Heart left ventricle (tissue), 16 donors: ENCODE data around the gene PUM1. TPM values are rescaled to one million over a fixed set of nuclear protein-coding genes. Genes with fewer than 3 reads are reported as not detected.

Experiments
- ATAC-seq, 4 donors: fragments of 200-7000 bp; cut with Tn5 transposase; one replicate each; pipeline ENCODE4 v1.9.1; 2020 to 2022; ENCODE audit warnings: moderate library complexity in 4 of 4, mild to moderate bottlenecking in 3 of 4, moderate number of reproducible peaks in 1 of 4
- DNase-seq, 5 donors: peaks; one replicate each; pipeline ENCODE4 v3.0.0-alpha.2; 2020
- H3K27ac ChIP-seq, 12 donors: fragments of 200-600 bp; sonication (generic) in 4 of 12; one replicate each; pipeline versions ENCODE4 v1.5.0 to v1.8.0; 2016 to 2022; ENCODE audit warnings: mild to moderate bottlenecking in 2 of 12
- H3K27me3 ChIP-seq, 9 donors: fragments of 200-600 bp; sonication (generic) in 2 of 9; one replicate each; pipeline versions ENCODE4 v1.5.1 to v1.8.0; 2016 to 2022; ENCODE audit warnings: mild to moderate bottlenecking in 3 of 9
- H3K36me3 ChIP-seq, 9 donors: fragments of 200-600 bp; sonication (generic) in 2 of 9; one replicate each; pipeline versions ENCODE4 v1.5.0 to v1.8.0; 2018 to 2022; ENCODE audit warnings: mild to moderate bottlenecking in 2 of 9
- H3K4me1 ChIP-seq, 12 donors: fragments of 200-600 bp; sonication (generic) in 4 of 12; one replicate each; pipeline versions ENCODE4 v1.5.0 to v1.8.0; 2016 to 2022; ENCODE audit warnings: mild to moderate bottlenecking in 3 of 12
- H3K4me3 ChIP-seq, 12 donors: fragments of 200-600 bp; sonication (generic) in 4 of 12; one replicate each; pipeline versions ENCODE4 v1.5.0 to v1.8.0; 2017 to 2022; ENCODE audit warnings: mild to moderate bottlenecking in 9 of 12, moderate library complexity in 4 of 12
- H3K9me3 ChIP-seq, 12 donors: fragments of 200-600 bp; sonication (generic) in 4 of 12; one replicate each; pipeline versions ENCODE4 v1.5.0 to v1.8.0; 2016 to 2022; ENCODE audit warnings: mild to moderate bottlenecking in 1 of 12
- CTCF ChIP-seq, 12 donors: fragments of 200-600 bp; sonication (generic) in 4 of 12; IDR thresholded peaks; one replicate each; pipeline versions ENCODE4 v1.5.0 to v1.8.0; 2018 to 2022; ENCODE audit warnings: antibody characterized with exemption in 12 of 12, mild to moderate bottlenecking in 5 of 12
- POLR2A ChIP-seq, 2 donors: fragments of 450-650 bp; IDR thresholded peaks; one replicate each; pipeline ENCODE4 v1.6.1; 2017; ENCODE audit warnings: antibody characterized with exemption in 2 of 2, mild to moderate bottlenecking in 2 of 2, moderate library complexity in 2 of 2
- WGBS, 4 donors: extraction: QIAGEN DNeasy Blood & Tissue Kit in 2 of 4; methylation state at CpG; one replicate each; pipeline versions ENCODE4 v1.1.5 to v1.1.7; 2013 to 2018; 5-methylcytosine and 5-hydroxymethylcytosine counted together
- intact Hi-C, 10 donors: fragments of 100-400 bp; cut with DNase I; formaldehyde crosslinking; loops; one replicate each; pipeline versions ENCODE4 v1.11.1 to v1.14.2; 2022
- polyA plus RNA-seq, 2 donors: library from polyadenylated mRNA; stranded (reverse); fragments of 200-250 nt; gene quantifications; one replicate each; pipeline ENCODE4 v1.2.3, GENCODE V29; 2013
- total RNA-seq, 9 donors: library from RNA; depleted of rRNA in 2 of 9; stranded (reverse); fragments of >200 nt in 2 of 9; fragmentation: NEBNext Ultra II Directional in 3 of 9; extraction: Animal tissue kit (Norgen Biotek cat#: 25700) in 3 of 9; gene quantifications; one replicate each; pipeline versions ENCODE4 v1.1.0 to v1.2.4, GENCODE V29; 2016 to 2023
- donor health status: ischemic (EF 13 %, LVEDD 7.1; RV severe dilation, severe dysfunction).
- donor health status: healthy with polysubstance abuse.
- donor health status: DM: no; HTN: yes; CAD: no.
- donor health status: DM: no; HTN: no; CAD: no.
- donor health status: ischemic (EF 25% LVEDD 6.9; RV normal size, moderate dysfunction).
- donor health status: ischemic (EF 25% LVEDD 5.7; RV mildly dilated, moderate dysfunction).
- donor health status: healthy.
- donor health status: DM: yes; HTN: yes; CAD: no.
- donor health status: ischemic (EF 35%, LVEDD 5.7; RV mildly dilated, moderate dysfunction).
- donor health status: nonischemic (EF 11% LVEDD 7.7; RV severe dilation, severe dysfunction).
- donor health status: DM: yes; HTN: yes; CAD: no.
- donor health status: PGD.
- donor health status: ischemic (EF 29% LVEDD 5.4; RV normal size, mild dysfunction).
- donor health status: nonischemic (EF 23%, LVEDD 6.1; RV moderate dilation, normal function).

The PUM1 gene
- total and polyA plus RNA-seq, 11 donors, result 19.2 to 96.3 (median 70.7) TPM

- Histone ChIP-seq H3K27me3 (no peaks in the 10 kb centered on the region), H3K27ac (peak overlapping the region; percentile 15 to 88 (median 70)), H3K4me3 (no peak overlapping the region), H3K36me3 (no peaks in the 10 kb centered on the region), H3K4me1 (peaks cover 5 to 50% (median 34%) of the 10 kb centered on the region in 12 donors), H3K9me3 (no peaks in the 10 kb centered on the region)
- 54 to 69% (median 54%) methylated on average over 7 to 9 of the region's 9 CpGs for WGBS, 4 donors
- peak in 3 of 4 donors; percentile 7 to 18 (median 10) for ATAC-seq
- peak in 1 of 5 donors; percentile 34 for DNase-seq
- intact Hi-C loops, result loop anchor here in 5 of 10 donors (5.0 to 10.0 kb wide), 4 partner anchors 48 to 58 kb away; no protein-coding TSS in a partner anchor
- TF ChIP-seq CTCF (IDR thresholded peaks at IDR 0.05), result no peak
- TF ChIP-seq POLR2A (IDR thresholded peaks at IDR 0.05), result no peak
These were observed 162.8 kb downstream of the PUM1 start for GRCh38 chr1:30902593-30903290.

GRCh38 chr1:30901798-30902581 is 163.5 kb downstream of the PUM1 start:
- H3K27me3 ChIP-seq, result no peaks in the 10 kb centered on the region
- peak overlapping the region; percentile 15 to 88 (median 70) for H3K27ac ChIP-seq
- peak; percentile 52 to 72 (median 64) for DNase-seq
- ATAC-seq, result peak; percentile 33 to 89 (median 51)
- intact Hi-C loops, result loop anchor here in 5 of 10 donors (5.0 to 10.0 kb wide), 4 partner anchors 47 to 57 kb away; no protein-coding TSS in a partner anchor
- no peaks in the 10 kb centered on the region for H3K9me3 ChIP-seq
- TF ChIP-seq POLR2A (IDR thresholded peaks at IDR 0.05) (no peak), CTCF (IDR thresholded peaks at IDR 0.05) (no peak)
- no peak overlapping the region for H3K4me3 ChIP-seq
- peaks cover 5 to 42% (median 31%) of the 10 kb centered on the region in 12 donors for H3K4me1 ChIP-seq
- WGBS, 4 donors, result 51 to 67% (median 55%) methylated on average over 9 to 11 of the region's 11 CpGs
- H3K36me3 ChIP-seq, result no peaks in the 10 kb centered on the region

GRCh38 chr1:30900931-30901560 is 164.5 kb downstream of the PUM1 start:
- peak overlapping the region in 5 of 12 donors; percentile 10 to 88 (median 71) for H3K27ac ChIP-seq
- H3K4me1 ChIP-seq, result peaks cover 5 to 38% (median 26%) of the 10 kb centered on the region in 12 donors
- WGBS, 4 donors, result 51 to 100% (median 78%) methylated on average over 2 to 3 of the region's 3 CpGs
- DNase-seq (peak in 2 of 5 donors; percentile 20 to 24), ATAC-seq (no peak)
- no peaks in the 10 kb centered on the region for H3K9me3 ChIP-seq
- TF ChIP-seq CTCF (IDR thresholded peaks at IDR 0.05), result no peak
- no peak for TF ChIP-seq POLR2A (IDR thresholded peaks at IDR 0.05)
- intact Hi-C loops, result loop anchor here in 5 of 10 donors (5.0 to 10.0 kb wide), 4 partner anchors 46 to 56 kb away; no protein-coding TSS in a partner anchor
- no peaks in the 10 kb centered on the region for H3K36me3 ChIP-seq
- no peak overlapping the region for H3K4me3 ChIP-seq
- H3K27me3 ChIP-seq, result no peaks in the 10 kb centered on the region
